ENCODE measurements around the gene PABPC4L.

PABPC4L gene

DNA sequence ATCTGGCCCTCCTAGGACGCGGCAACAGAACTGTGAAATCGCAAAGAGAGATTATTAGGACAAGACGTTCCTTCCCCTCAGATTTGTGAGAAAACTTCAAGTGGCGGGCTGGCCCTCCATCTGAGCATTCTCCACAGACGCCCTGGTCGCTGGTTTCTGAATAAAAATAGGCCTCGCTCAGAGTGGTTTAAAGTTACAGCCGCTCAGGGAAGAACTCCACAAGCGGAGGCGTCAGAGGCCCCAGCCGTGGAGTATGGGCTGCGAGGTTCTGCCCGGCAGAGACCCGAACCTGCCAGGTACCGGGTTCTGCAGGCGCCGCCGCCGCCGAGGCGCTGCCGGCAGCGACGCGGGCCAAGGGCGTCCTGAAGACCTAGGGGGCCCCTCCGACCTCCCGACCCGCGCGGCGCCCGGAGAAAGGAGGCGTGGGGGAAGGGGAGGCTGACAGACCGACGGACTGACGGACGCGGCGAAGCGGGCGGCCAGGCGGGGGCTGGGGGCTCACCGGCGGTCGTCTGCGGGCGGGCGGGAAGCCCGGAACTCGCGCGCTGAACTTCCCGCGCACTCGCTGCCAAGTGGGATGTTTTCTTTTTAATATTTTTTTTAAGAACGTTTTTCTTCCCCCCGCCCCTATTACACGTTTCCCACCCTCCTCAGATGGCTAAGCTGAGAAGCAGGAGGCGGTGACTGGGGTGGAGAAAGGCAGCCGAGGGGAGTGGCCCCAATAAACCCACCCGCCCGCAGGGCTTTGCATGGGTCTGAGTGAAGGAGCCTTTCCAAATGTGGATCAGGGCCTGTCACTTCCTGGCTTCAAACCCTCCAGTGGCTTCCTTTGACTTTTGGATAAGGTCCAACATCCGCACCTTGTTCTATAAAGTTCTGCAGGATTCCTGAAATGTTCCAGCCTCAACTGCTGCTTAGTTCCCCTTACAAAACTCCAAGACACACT is at the start of gene PABPC4L:
TSS of gene PABPC4L (minus strand) at position 574 of the 946 bp plus-strand sequence. CDS start 770 bp downstream, outside the sequence.
- Histone ChIP-seq H2AFZ (ENCODE audit: low read length) (no peak within 1 kb of the TSS), H3K4me1 (ENCODE audit: low read length) (no peaks in the 10 kb centered on the region), H3K27me3 (replicated peaks; ENCODE audit: insufficient read depth, low read length) (no peaks in the 10 kb centered on the region), H3K4me2 (ENCODE audit: low read depth, low read length) (no peak within 1 kb of the TSS), H3K9me3 (replicated peaks; ENCODE audit: insufficient read depth, low read length) (no peaks in the 10 kb centered on the region), H3K27ac (ENCODE audit: low read length) (no peak within 1 kb of the TSS), H3K9ac (ENCODE audit: low read length) (no peak within 1 kb of the TSS), H4K20me1 (ENCODE audit: insufficient read depth, low read length) (no peaks in the 10 kb centered on the region), H3F3A (ENCODE audit: insufficient read depth, low read length) (no peaks in the 10 kb centered on the region), H3K36me3 (replicated peaks; ENCODE audit: insufficient read depth, low read length) (no peaks in the 10 kb centered on the region), H3K4me3 (ENCODE audit: low read length) (no peak within 1 kb of the TSS), H3K79me2 (ENCODE audit: low read length) (no peaks in the 10 kb centered on the region), H3K9me2 (replicated peaks; ENCODE audit: insufficient read depth, low read length) (no peaks in the 10 kb centered on the region)
- TF ChIP-seq, protein P1, sequence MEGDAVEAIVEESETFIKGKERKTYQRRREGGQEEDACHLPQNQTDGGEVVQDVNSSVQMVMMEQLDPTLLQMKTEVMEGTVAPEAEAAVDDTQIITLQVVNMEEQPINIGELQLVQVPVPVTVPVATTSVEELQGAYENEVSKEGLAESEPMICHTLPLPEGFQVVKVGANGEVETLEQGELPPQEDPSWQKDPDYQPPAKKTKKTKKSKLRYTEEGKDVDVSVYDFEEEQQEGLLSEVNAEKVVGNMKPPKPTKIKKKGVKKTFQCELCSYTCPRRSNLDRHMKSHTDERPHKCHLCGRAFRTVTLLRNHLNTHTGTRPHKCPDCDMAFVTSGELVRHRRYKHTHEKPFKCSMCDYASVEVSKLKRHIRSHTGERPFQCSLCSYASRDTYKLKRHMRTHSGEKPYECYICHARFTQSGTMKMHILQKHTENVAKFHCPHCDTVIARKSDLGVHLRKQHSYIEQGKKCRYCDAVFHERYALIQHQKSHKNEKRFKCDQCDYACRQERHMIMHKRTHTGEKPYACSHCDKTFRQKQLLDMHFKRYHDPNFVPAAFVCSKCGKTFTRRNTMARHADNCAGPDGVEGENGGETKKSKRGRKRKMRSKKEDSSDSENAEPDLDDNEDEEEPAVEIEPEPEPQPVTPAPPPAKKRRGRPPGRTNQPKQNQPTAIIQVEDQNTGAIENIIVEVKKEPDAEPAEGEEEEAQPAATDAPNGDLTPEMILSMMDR (IDR thresholded peaks at IDR 0.05; ENCODE audit: low read length): no peak
- TF ChIP-seq EZH2phosphoT487 (IDR thresholded peaks at IDR 0.05; ENCODE audit: low read length) (no peak), EZH2 (optimal IDR thresholded peaks at IDR 0.05; ENCODE audit: low read depth, low read length) (no peak)
- DNase-seq: no peak

DNA sequence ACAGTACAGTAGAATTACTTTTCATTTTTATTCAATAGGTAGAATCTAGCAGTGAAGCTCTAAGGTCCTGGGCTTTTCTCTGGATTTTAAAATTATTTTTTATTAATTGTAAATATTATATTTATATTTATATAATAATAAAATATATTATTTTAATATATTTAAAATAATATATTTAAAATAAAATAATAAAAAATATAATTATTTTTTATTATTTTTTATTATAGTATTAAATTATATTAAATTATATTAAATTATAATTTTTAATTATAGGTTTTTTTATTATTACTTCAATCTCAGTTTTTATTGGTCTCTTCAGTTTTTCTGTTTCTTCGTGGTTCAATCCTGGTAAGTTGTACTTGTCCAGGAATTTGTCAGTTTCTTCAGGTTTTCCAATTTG is 49.7 kb upstream of the PABPC4L start:
- H3K79me2 ChIP-seq (ENCODE audit: low read length): no peaks in the 10 kb centered on the region
- H4K20me1 ChIP-seq (ENCODE audit: insufficient read depth, low read length): no peaks in the 10 kb centered on the region
- no peaks in the 10 kb centered on the region for H3K36me3 ChIP-seq (replicated peaks; ENCODE audit: insufficient read depth, low read length)
- no peak overlapping the region for H2AFZ ChIP-seq (ENCODE audit: low read length)
- no peak overlapping the region for H3K4me2 ChIP-seq (ENCODE audit: low read depth, low read length)
- H3K9ac ChIP-seq (ENCODE audit: low read length): no peak overlapping the region
- no peaks in the 10 kb centered on the region for H3K4me1 ChIP-seq (ENCODE audit: low read length)
- no peaks in the 10 kb centered on the region for H3F3A ChIP-seq (ENCODE audit: insufficient read depth, low read length)
- no peaks in the 10 kb centered on the region for H3K9me2 ChIP-seq (replicated peaks; ENCODE audit: insufficient read depth, low read length)
- no peaks in the 10 kb centered on the region for H3K27me3 ChIP-seq (replicated peaks; ENCODE audit: insufficient read depth, low read length)
- TF ChIP-seq EZH2 (optimal IDR thresholded peaks at IDR 0.05; ENCODE audit: low read depth, low read length) (no peak), EZH2phosphoT487 (IDR thresholded peaks at IDR 0.05; ENCODE audit: low read length) (no peak)
- TF ChIP-seq, protein P1 (IDR thresholded peaks at IDR 0.05; ENCODE audit: low read length): no peak
- no peak overlapping the region for H3K27ac ChIP-seq (ENCODE audit: low read length)
- DNase-seq: no peak
- H3K4me3 ChIP-seq (ENCODE audit: low read length): no peak overlapping the region
- no peaks in the 10 kb centered on the region for H3K9me3 ChIP-seq (replicated peaks; ENCODE audit: insufficient read depth, low read length)

DNA sequence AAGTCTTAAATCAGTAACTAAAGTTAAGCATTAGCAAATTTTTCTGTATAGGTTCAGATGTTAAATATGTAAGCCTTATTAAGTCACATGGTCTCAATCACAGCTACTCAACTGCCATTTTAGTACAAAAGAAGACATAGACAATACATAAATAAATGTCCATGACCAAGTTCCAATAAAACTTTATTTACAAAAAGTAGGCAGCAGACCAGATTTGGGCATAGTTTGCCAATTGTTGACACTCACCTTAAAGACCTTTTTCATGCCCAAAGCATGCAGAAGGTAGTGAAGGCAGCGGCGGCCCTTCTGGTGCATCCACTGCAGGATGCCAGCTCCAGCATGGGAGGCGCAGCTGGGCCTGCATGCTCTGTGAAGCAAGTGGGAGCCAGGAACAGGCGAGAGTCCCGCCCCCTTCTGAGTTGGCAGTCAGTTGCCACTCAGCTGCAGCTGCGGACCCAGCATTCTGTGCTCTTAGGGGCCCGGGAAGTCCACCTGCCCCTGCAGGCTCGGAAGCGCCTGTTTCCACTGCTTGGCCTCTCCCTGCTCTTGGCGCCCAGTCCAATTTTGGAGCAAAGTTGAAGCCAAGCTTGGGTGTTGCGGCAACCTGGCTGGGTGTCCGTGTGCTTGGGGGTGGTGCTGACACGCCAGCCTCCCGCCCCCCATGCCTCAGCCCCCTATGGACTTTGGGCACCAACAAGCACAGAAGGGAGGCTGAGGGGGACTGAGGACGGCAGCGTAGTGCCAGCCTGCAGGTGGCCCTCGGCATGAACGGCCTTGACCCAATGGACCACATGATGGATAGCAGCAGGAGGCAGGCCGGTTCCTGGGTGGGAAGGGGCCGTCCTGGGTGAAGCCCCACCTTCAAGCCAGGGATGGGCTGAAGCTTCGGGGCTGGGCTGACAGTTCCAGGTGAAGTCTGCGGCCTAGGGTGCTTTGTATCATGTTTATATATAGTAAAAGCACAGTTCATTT is 42.4 kb upstream of the PABPC4L start:
- H2AFZ ChIP-seq (ENCODE audit: low read length): no peak overlapping the region
- DNase-seq: no peak

More for the DNA sequence above, 42.4 kb upstream of the PABPC4L start:
- Histone ChIP-seq H3K4me3 (ENCODE audit: low read length) (no peak overlapping the region), H4K20me1 (ENCODE audit: insufficient read depth, low read length) (no peaks in the 10 kb centered on the region), H3K36me3 (replicated peaks; ENCODE audit: insufficient read depth, low read length) (no peaks in the 10 kb centered on the region), H3K4me2 (ENCODE audit: low read depth, low read length) (no peak overlapping the region), H3K9me3 (replicated peaks; ENCODE audit: insufficient read depth, low read length) (no peaks in the 10 kb centered on the region), H3K4me1 (ENCODE audit: low read length) (no peaks in the 10 kb centered on the region), H3K9ac (ENCODE audit: low read length) (no peak overlapping the region), H3K27ac (ENCODE audit: low read length) (no peak overlapping the region), H3K79me2 (ENCODE audit: low read length) (no peaks in the 10 kb centered on the region), H3K27me3 (replicated peaks; ENCODE audit: insufficient read depth, low read length) (no peaks in the 10 kb centered on the region), H3K9me2 (replicated peaks; ENCODE audit: insufficient read depth, low read length) (no peaks in the 10 kb centered on the region), H3F3A (ENCODE audit: insufficient read depth, low read length) (no peaks in the 10 kb centered on the region)
- TF ChIP-seq, protein P1 (IDR thresholded peaks at IDR 0.05; ENCODE audit: low read length): no peak
- TF ChIP-seq EZH2 (optimal IDR thresholded peaks at IDR 0.05; ENCODE audit: low read depth, low read length) (no peak), EZH2phosphoT487 (IDR thresholded peaks at IDR 0.05; ENCODE audit: low read length) (no peak)
